Measurements from ENCODE around the gene AJUBA.

DNA sequence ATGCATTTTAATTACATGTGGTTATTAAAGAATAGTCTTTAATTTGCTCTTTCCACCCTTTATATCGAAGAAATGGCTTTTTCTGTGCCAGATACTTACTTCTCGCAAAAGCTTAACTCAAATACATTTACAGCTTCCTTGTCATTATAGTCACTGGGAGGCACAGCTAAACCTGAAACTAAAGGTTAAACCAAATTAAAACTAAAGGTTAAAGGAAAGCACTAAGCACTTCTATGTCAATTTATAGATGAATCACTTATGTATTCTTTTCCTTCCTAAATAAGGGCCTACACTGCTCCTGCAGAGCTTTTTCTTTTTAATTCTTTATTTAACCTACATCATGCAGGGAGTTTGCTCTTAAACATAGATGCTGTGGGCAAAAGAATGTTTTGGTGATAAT lies 18.5 kb upstream of the AJUBA start:
- no peak for TF ChIP-seq POLR2AphosphoS5 (IDR thresholded peaks at IDR 0.05)
- TF ChIP-seq, protein P1, sequence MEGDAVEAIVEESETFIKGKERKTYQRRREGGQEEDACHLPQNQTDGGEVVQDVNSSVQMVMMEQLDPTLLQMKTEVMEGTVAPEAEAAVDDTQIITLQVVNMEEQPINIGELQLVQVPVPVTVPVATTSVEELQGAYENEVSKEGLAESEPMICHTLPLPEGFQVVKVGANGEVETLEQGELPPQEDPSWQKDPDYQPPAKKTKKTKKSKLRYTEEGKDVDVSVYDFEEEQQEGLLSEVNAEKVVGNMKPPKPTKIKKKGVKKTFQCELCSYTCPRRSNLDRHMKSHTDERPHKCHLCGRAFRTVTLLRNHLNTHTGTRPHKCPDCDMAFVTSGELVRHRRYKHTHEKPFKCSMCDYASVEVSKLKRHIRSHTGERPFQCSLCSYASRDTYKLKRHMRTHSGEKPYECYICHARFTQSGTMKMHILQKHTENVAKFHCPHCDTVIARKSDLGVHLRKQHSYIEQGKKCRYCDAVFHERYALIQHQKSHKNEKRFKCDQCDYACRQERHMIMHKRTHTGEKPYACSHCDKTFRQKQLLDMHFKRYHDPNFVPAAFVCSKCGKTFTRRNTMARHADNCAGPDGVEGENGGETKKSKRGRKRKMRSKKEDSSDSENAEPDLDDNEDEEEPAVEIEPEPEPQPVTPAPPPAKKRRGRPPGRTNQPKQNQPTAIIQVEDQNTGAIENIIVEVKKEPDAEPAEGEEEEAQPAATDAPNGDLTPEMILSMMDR (IDR thresholded peaks at IDR 0.05 in 8 of 11, conservative IDR thresholded peaks at IDR 0.05 in 3 of 11) = no peak

Data from spleen (tissue), 7 donors.